GM19438 (cell line): ENCODE data around the gene LRRC4C.

Experiments used
- ATAC-seq: cut with Tn5 transposase; IDR thresholded peaks from one replicate; pipeline ENCODE4 v1.9.1; 2021; ENCODE audit warnings: low read depth; ENCODE audit not compliant: unreplicated experiment

The LRRC4C gene

GRCh38 chr11:41419901-41420300 lies 39.6 kb downstream of the LRRC4C start:
- no peak for ATAC-seq

- no peak for ATAC-seq
Measured at GRCh38 chr11:41414771-41415440, 44.5 kb downstream of the LRRC4C start.

DNA sequence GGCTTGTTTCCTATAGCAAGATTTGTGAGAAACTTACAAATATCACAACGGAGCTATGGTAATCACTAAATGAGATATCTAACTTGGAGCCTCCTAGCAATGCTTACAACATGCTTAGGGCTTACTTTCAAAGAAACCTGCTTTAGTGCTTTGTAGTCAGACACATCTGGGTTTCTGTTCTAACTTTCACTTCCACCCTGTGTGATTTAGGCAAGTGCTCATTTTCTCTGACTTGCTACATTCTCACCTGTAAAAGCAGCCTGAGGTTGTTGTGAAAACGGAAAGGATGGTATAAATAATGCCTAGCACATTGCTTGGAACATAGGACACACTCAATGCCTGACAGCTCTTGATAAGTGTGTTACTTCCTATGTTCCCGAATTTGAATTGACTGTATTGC lies 45.6 kb downstream of the LRRC4C start:
- no peak for ATAC-seq

- ATAC-seq: no peak
Measured at GRCh38 chr11:41405812-41406211, 53.6 kb downstream of the LRRC4C start.

GRCh38 chr11:41404109-41404508 lies 55.3 kb downstream of the LRRC4C start:
- no peak for ATAC-seq

- no peak for ATAC-seq
Measured at GRCh38 chr11:41403458-41403857, 56.0 kb downstream of the LRRC4C start.

GRCh38 chr11:41400819-41401382 lies 58.6 kb downstream of the LRRC4C start:
- ATAC-seq: no peak

GRCh38 chr11:41400124-41400523 lies 59.3 kb downstream of the LRRC4C start:
- no peak for ATAC-seq

- ATAC-seq: no peak
Measured at GRCh38 chr11:41399323-41399722, 60.1 kb downstream of the LRRC4C start.

DNA sequence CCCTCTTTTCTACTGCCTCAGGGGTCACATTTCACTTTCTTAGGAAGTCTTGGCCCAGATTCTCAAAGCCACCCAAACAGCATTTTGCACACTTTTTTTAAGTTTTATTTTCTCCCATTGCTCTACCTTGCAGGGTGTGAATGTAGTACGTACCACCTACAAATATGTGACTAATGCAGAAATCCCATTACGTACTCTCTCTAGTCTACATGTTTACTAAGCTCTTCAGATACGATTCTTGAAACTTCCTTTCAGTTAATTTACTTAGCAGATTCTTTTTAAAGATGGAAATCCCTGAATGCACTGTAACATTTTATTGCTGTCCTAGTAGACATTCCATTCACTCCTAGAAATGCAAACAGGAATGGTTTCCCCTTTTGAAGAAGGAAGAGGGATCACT lies 61.3 kb downstream of the LRRC4C start:
- ATAC-seq: no peak

GRCh38 chr11:41394521-41395195 lies 64.8 kb downstream of the LRRC4C start:
- ATAC-seq: no peak

GRCh38 chr11:41392596-41392995 lies 66.9 kb downstream of the LRRC4C start:
- ATAC-seq: no peak

DNA sequence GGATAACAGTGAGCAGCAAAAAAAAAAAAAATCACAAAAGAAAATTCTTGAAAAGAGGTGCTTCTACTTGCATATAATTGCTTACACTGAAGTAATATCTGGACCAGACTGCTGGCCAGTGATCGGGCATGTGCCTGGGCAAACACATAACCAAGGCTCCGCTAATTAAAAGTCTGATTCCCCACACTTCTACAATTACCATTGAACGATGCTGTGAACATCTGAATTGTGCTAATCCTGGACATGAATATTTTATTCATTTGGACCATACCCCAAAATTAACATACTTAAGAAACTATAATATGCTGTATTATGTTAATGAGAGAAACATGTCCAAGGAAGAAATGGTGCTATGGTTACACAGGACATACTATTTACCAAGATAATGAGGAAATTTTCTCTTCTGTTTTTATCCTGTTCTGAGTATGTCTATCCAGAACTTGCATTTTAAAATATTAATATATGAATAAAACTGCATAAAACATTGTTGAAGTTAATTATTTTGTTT lies 69.8 kb downstream of the LRRC4C start:
- no peak for ATAC-seq

DNA sequence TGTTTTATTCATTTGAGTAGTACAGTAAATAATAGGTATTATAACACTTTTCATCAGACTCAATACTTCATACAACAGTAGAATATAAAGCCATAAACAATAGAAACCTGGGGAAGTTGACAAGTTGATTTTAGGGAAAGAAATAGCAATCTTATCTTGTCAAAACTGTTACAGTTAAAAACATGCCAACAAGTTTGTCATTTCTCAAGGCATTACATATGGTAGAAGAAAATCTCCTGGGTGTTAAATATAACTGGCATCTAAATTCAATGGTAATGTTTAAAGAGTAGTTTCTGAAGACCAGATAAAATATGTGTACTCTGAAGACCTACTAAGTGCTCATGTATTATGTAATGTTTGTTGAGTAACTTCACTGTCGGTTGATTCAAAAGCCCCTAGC lies 75.1 kb downstream of the LRRC4C start:
- no peak for ATAC-seq

DNA sequence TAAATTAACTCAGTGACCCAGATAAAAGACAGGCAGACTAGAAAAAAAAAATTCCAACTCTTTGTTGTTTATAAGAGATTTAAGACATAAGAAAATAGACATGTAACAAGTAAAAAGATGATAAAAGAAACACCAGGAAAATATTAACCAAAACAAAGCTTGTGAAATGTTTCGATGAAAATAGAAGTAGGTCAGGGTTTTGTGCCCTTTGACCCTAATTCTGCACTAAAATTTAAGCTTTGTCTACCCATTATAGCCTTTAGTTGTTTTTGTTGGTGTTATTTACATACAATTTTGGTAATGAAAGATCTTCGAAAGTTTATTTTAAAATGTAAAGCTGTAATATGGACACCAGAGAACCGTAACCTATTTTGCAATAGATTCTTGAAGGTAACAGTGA lies 75.7 kb downstream of the LRRC4C start:
- no peak for ATAC-seq

- no peak for ATAC-seq
Measured at GRCh38 chr11:41382927-41383326, 76.5 kb downstream of the LRRC4C start.

GRCh38 chr11:41379084-41379483 lies 80.4 kb downstream of the LRRC4C start:
- ATAC-seq: no peak

DNA sequence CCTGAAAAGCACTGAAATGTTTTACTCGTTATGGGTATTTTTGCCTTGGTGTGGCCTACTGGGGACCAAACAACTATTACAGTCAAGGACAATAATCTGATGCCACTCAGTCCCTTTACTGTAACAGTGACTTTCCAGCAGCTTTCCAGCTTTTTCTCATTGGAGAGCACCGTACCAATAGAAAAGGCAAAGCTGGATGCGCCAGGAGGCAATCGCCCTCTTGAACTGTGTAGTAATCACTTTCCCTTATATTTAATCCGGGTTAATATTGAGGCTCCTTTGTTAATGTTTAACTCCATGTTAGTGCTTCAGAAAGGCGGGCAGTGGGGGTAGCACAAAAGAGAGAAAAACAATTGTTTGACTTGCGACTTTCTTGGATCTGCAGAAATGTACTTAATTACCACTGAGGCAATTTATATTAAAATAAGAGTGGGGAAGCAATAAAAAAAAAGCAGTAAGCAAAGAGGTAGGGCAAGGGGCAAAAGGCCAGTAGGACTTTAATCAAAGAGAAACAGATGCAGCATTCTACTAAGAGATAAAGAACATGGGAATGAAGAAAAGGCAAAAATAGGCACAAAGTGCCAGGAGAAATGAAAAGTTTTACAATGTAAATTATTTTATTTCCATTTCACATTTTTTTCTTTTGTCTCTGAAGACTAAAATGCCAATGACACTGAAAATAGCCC lies 81.6 kb downstream of the LRRC4C start:
- ATAC-seq: no peak

DNA sequence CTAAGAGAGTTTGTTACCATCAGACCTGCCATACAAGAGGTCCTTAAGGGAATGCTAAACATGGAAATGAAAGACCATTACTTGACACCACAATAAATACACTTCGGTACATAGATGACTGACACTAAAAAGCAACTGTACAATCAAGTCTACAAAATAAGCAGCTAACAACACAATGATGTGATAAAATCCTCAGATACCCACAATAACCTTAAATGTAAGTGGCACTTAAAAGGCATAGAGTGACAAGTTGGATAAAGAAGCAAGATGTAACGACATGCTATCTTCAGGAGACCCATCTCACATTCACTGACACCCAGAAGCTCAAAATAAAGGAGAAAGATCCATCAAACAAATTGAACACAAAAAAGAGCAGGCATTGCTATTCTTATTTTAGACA lies 107.6 kb downstream of the LRRC4C start:
- no peak for ATAC-seq

DNA sequence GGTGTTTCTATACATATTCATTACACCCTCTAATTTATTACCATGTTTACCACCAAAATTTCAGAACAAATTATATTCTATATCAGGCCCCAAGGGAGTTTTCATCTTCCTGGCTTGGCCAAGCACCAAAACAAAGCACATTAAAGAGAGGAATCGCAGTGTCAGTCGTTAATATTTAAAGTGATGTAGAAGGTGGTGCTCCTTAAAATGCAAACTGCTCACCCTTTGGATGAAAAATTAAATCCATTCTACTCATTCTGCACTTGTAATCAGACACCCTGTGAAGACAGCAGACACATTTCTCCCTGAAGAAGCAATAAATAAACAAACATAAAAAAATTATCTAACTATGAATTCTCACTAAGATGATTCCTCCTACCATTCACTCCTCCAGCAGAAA lies 113.4 kb downstream of the LRRC4C start:
- ATAC-seq: no peak
